NCI-H774 (cell line): ENCODE results near the gene DNM3.

Experiments used
- DNase-seq: peaks from one replicate; lab custom pipeline; 2025; lab: John Stamatoyannopoulos, UW

Gene DNM3

GRCh38 chr1:172140591-172140990 lies 299.3 kb downstream of the DNM3 start:
- no peak for DNase-seq

DNA sequence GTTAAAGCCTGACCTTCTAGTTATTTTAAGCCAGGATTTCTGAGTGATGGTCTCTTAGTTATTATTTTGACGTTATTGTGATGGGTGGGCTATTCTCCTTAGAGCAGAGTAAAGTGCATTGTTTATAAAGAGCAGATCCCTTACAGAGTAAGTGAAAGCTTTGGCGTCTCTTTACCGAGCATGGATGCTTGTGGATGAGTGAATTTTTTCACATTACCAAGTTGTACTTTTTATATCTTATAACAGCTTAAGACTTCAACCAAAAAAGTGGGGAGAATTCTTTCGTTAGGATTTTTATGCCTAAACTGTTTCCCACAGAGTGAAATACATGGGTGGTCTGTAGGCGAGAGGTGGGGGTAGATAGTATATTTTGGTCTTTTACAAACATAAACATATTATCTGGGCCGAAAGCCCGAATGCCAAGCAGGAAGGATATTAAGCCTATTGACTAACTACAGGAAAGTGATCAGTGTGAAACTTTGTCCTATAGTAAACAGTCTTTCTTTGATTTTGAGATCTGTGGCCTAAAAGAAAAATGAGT lies 300.1 kb downstream of the DNM3 start:
- no peak for DNase-seq

DNA sequence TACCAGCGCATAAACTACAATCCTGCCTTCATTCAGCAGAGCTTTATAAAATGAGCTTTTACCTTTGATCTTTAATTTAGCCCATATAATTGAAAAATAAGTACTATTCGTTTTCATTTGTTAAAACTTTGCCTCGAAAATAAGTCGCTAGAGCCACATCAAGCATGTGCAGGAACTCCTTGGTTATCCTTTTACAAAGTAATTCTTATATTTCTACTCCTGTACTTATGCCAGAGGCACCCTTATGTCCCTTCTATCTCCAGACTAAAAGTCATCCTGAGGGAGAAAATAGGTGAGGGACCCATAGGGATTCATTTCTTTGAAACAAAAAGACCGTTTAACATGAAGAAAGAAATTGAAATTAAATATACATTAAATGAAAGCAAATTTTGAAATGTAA lies 301.0 kb downstream of the DNM3 start:
- DNase-seq = no peak

- DNase-seq = no peak
These were observed 302.2 kb downstream of the DNM3 start for GRCh38 chr1:172143384-172144055.

DNA sequence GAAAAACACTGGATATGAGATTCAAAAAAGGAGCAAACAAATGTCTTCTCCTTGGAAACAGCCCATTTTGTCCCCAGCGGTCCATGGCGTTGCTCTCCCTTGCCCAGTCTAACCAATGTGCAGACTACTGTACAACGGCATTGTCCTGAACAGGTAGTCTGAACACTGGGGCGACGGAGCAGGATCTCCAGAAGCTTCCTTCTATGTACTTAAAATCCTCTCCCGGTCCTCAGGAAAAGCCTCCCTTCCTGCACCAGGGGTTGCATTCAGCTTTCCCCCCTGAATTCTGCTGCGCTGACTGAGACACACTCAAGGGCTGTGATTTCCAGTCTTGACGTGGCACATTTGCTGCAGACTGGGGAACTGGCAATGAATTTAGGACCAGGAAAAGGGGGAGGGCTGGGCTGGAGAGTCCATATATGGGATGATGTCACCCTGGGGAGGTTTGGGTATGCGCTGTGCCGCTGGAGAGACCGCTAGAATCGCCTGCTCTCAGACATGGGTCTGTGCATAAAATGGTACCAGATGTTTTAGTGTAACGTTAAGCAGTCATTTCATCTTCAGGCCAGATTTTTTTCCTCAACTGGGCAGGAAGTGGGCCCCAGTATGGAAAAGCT lies 303.3 kb downstream of the DNM3 start:
- no peak for DNase-seq

DNA sequence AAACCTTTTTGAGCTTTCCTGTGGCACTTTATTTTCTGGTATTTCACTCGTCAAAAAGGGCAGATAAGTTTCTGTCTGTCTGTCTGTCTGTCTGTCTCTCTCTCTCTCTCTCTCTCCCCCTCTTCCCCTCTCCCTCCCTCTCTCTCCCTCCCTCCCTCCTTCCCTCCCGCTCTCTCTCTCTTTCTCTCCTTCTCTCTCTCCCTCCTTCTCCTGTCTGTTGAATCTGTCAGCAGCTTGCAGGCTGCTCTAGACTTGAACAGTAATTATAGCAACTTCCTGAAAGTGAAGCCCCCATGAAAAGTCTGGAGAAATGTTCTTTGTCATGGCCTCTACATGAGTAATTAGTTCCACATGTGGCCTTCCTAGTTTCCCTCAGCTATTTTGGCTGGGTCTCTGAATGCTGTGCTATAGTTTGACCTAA lies 303.9 kb downstream of the DNM3 start:
- DNase-seq = no peak

GRCh38 chr1:172145656-172146055 lies 304.4 kb downstream of the DNM3 start:
- DNase-seq = no peak

DNA sequence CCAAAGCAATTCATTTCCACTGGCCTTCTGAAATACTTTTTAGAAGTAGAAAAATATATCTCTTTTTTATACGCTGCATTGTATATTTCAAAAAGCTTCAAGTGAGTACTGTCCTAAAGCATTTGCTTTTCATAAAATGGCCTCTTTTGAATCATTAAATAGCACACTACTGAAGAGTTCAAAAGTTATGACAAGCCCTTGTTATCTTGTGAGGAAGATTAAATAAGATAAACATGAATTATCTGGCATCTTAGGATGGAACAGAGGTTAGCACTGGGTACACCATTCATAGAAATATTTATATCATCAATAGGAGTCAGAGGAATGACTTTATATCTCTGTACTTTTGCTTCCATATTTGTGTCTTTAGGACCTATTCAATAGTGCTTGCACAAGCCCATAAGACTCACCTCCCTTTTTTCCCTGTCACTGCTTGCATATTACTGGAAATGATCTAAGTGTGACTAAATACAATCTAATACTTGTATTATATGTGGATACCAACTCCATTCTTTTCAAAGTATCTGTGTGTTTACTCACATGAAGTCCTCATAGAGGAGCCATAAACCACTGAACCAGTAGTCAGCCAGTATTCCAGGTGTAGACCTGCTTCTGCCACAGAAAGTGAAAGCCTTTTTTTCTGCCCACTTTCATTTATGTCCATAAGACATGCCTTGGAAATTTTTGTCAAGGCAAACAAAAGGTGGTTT lies 305.0 kb downstream of the DNM3 start:
- DNase-seq = no peak

DNA sequence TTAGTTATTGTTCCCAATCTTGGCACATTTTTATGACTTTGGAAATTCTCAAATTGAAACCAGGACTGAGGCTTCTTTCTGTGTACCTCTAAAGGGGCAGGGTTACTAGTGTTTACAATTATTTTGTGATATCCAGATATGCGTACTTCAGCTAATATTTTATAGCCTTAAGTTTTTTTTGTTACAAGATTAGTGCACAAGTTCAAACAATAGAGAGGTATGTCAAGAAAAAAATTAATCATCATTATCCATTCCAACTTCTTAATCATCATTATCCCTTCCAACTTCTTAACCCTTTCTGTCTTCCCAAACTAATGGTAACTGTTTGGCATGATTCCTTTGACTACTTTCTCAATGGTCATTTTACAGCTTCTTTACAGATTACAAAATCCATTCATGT lies 306.2 kb downstream of the DNM3 start:
- no peak for DNase-seq

- no peak for DNase-seq
These were observed 306.9 kb downstream of the DNM3 start for GRCh38 chr1:172148213-172148612.

- no peak for DNase-seq
These were observed 307.4 kb downstream of the DNM3 start for GRCh38 chr1:172148707-172149106.

GRCh38 chr1:172149346-172149745 lies 308.0 kb downstream of the DNM3 start:
- DNase-seq = no peak

DNA sequence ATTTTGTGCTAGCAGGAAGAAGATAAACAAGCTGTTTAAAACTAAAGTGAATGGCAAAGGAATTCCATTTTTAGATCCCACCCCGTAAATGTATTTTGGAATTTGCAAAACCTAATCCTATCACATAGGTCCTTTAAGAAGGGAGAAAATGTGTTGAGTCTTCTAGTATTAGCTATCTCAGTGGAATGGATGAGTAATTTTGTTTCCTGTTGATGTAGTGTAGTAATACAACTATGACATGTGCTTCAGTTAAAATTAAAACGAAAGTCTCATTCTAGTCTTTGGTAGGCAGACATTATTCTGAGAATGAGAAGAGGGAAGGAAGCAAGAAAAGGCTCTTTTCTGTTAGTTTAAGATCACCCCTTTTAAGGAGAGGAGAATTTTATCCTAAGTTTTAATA lies 313.3 kb downstream of the DNM3 start:
- DNase-seq = no peak

DNA sequence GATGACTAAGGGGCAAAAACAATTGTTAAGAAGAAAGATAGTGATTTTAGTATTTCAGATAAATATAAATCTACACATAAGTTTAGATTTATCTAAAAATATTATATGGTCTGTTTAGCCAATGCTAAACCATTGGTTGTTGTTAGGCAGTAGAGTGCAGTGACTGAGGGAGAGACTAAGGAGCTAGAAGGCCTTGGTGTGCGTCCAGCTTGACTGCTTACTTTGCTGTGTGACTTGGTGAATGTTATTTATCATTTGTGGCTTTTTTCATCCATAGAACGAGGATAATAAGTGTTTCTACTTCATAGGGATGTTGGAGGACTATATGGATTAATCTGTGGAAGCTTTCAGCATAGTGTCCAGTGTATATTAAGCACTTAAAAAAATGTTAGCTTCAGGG lies 314.5 kb downstream of the DNM3 start:
- DNase-seq = no peak

DNA sequence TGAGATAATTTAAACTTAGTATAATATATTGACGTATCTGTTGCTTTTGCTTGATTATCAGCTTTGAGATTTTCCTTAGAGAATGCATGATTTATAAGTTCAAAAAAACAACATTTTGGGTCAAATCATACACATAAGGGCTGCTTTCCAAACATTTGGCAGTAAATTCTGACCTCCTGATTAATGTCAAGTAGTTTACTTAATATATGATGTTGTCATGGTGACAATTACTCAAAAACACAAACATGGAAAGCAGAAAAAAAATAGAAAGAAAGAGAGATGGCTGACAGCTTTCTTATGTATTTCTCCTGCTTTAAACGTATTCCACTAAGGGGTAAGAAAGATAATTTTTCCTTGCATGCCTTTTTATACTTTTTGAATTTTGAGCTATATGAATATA lies 320.9 kb downstream of the DNM3 start:
- no peak for DNase-seq

- no peak for DNase-seq
These were observed 322.4 kb downstream of the DNM3 start for GRCh38 chr1:172163498-172164215.

DNA sequence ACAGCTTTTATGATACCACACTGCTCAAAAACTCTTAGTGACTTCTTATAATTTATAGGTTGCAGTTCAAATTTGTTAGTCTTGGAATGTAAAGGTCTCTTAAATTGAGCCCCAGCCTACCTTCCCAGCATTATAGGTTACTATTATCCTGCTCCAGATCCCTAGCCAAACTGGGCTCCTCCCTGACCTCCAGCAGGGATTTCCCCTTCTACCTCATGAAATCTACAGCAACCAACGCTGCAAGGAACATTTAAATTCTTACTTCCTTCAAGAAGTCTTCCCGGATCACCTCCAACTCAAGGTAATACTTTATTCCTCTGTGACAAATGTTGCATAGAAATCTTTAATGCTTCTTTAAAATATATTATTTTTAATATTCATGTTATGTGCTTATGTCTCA lies 324.1 kb downstream of the DNM3 start:
- no peak for DNase-seq

GRCh38 chr1:172167796-172168596 lies 326.7 kb downstream of the DNM3 start:
- peak; percentile 34 for DNase-seq

DNA sequence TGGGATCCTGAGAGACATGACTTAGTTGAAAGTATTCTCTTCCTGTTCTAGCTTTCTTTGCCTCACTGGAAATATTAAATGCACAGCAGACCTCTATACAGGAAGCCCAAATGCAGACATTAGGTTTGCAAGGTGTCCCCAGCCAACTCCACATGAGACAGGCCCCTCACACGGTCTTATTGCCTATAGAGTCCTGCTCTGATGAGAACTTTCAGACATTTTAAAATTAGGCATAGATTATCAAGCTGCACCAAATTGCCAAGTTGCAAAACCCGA lies 327.2 kb downstream of the DNM3 start:
- DNase-seq = no peak

GRCh38 chr1:172169836-172170235 lies 328.5 kb downstream of the DNM3 start:
- DNase-seq = no peak

DNA sequence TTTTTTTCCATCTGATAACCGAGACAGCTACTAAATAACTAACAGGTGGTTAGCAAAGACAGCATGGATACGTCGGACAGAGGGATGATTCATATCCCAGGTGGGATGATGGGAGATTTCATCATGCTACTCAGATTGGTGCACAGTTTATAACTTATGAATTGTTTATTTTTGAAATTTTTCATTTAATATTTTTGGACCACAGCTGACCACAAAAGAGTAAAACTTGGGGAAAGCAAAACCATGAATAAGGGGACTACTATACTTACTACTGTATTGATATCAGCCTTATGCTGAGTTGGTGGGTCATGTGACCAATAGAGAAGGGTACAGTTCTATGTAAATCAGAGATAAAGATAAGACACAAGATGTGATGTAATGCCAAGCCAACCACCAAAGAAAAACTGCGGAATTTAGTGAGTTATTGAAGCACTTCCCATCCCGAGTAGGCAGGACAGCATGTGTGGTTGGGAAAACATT lies 331.1 kb downstream of the DNM3 start:
- no peak for DNase-seq

DNA sequence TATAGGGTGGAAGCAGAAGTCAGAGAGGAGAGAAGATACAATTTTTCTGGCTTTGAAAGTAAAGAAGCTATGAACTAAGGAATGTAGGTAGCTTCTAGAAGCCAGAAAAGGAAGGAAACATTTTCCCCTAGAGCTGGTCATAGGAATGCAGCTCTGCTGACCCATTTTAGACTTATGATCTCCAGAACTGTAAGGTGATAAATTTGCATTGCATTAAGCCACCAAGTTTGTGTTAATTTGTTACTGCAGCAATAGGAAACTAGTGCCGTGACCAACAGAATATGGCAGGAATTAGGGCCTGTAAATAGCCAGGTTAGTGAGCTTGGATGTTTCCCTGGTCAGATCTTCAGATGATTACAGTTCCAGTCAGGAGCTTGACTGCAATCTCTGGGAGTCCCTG lies 334.9 kb downstream of the DNM3 start:
- no peak for DNase-seq
